H1 (cell line): ENCODE measurements around the gene WIPF3. TPM values are rescaled to one million over a fixed set of nuclear protein-coding genes. Genes with fewer than 3 reads are reported as not detected.

Source experiments
- CTCF ChIA-PET: fragments of 300-600 bp; sonication (Branson Sonifier 250); formaldehyde crosslinking; loops from one replicate; lab custom pipeline; 2021; ENCODE audit not compliant: partially characterized antibody; lab: Charles Lee
- POLR2A ChIA-PET: fragments of 300-600 bp; sonication (Branson Sonifier 250); formaldehyde crosslinking; loops from one replicate; lab custom pipeline; 2021; ENCODE audit warnings: inconsistent platforms; ENCODE audit not compliant: partially characterized antibody; lab: Charles Lee
- DNase-seq, 2 experiments: peaks; one replicate each; pipeline versions ENCODE4 v3.0.0 to v3.0.0-alpha.2; 2010 to 2022; ENCODE audit warnings: low spot score in 2 of 2, low read depth in 1 of 2, mixed read lengths in 1 of 2
- FAIRE-seq: peaks from 2 replicates; lab custom pipeline; 2011; peaks lifted over from hg19 to GRCh38; lab: Jason Lieb, UNC
- H2AFZ ChIP-seq: 2 replicates; pipeline ENCODE4 v1.8.1; 2012; ENCODE audit warnings: low read length, inconsistent platforms
- H2AK5ac ChIP-seq: 2 replicates; pipeline ENCODE4 v1.6.1; 2013; ENCODE audit warnings: low read depth, low read length
- H2BK120ac ChIP-seq: replicated peaks from 2 replicates; pipeline ENCODE3; 2013; ENCODE audit warnings: low read depth, low read length, inconsistent platforms
- H2BK12ac ChIP-seq: 2 replicates; pipeline ENCODE4 v1.6.1; 2013; ENCODE audit warnings: low read depth, low read length
- H2BK15ac ChIP-seq: 2 replicates; pipeline ENCODE4 v1.6.1; 2013; ENCODE audit warnings: low read length
- H2BK20ac ChIP-seq: 2 replicates; pipeline ENCODE4 v1.6.1; 2013; ENCODE audit warnings: low read length
- H2BK5ac ChIP-seq: 2 replicates; pipeline ENCODE4 v1.6.1; 2013; ENCODE audit warnings: low read depth, low read length
- H3K14ac ChIP-seq: 2 replicates; pipeline ENCODE4 v1.6.1; 2013; ENCODE audit warnings: inconsistent platforms; ENCODE audit not compliant: insufficient read length
- H3K18ac ChIP-seq: 2 replicates; pipeline ENCODE4 v1.6.1; 2013; ENCODE audit warnings: low read length; ENCODE audit errors: extremely low read depth
- H3K23ac ChIP-seq: 2 replicates; pipeline ENCODE4 v1.6.1; 2013; ENCODE audit warnings: inconsistent platforms; ENCODE audit not compliant: insufficient read length
- H3K23me2 ChIP-seq: 2 replicates; pipeline ENCODE4 v1.6.1; 2013; ENCODE audit warnings: low read depth, low read length
- H3K27ac ChIP-seq: 2 replicates; pipeline ENCODE4 v1.6.1; 2011; ENCODE audit warnings: low read depth, low read length, inconsistent platforms
- H3K27me3 ChIP-seq, 4 experiments: replicated peaks in 1 of 4; 1 replicate in 1 of 4; 2 replicates in 3 of 4; pipeline versions ENCODE4 v1.6.1 to v1.8.1; 2011 to 2013; ENCODE audit warnings: low read length in 3 of 4, mild to moderate bottlenecking in 3 of 4, inconsistent platforms in 2 of 4, mixed read lengths in 2 of 4, moderate library complexity in 1 of 4; ENCODE audit not compliant: control insufficient read depth in 3 of 4, insufficient read depth in 3 of 4; ENCODE audit errors: extremely low read depth in 1 of 4
- H3K36me3 ChIP-seq, 4 experiments: 2 replicates each; pipeline versions ENCODE4 v1.6.1 to v1.8.1; 2011 to 2013; ENCODE audit warnings: mild to moderate bottlenecking in 4 of 4, low read length in 3 of 4, moderate library complexity in 2 of 4, control low read depth in 1 of 4, inconsistent platforms in 1 of 4; ENCODE audit not compliant: insufficient read depth in 4 of 4, control insufficient read depth in 2 of 4
- H3K4ac ChIP-seq: replicated peaks from 2 replicates; pipeline ENCODE3; 2013; ENCODE audit warnings: low read length, low read depth, mixed read lengths, inconsistent platforms; ENCODE audit not compliant: insufficient read length
- H3K4me1 ChIP-seq, 4 experiments: replicated peaks in 1 of 4; 1 replicate in 1 of 4; 2 replicates in 3 of 4; pipeline versions ENCODE4 v1.6.1 to v1.8.1; 2011 to 2013; ENCODE audit warnings: low read length in 3 of 4, inconsistent platforms in 2 of 4, mixed read lengths in 1 of 4; ENCODE audit not compliant: insufficient read depth in 4 of 4, control insufficient read depth in 3 of 4
- H3K4me2 ChIP-seq, 2 experiments: 2 replicates each; pipeline versions ENCODE4 v1.6.1 to v1.8.1; 2011 to 2013; ENCODE audit warnings: low read depth in 2 of 2, low read length in 2 of 2, control low read depth in 1 of 2, inconsistent platforms in 1 of 2, mild to moderate bottlenecking in 1 of 2; ENCODE audit not compliant: insufficient read depth in 1 of 2
- H3K4me3 ChIP-seq, 4 experiments: fragments of 200-600, 300-600 bp in 1 of 4; sonication (generic), shearing (Covaris generic), sonication (Bioruptor Twin) in 1 of 4; 2 replicates each; pipeline versions ENCODE4 v1.5.1 to v1.8.1; 2011 to 2016; ENCODE audit warnings: low read length in 4 of 4, low read depth in 3 of 4, control low read depth in 2 of 4, inconsistent platforms in 2 of 4, mild to moderate bottlenecking in 2 of 4, mixed read lengths in 1 of 4, moderate library complexity in 1 of 4; ENCODE audit not compliant: insufficient read depth in 2 of 4; ENCODE audit errors: extremely low read depth in 1 of 4
- H3K56ac ChIP-seq: replicated peaks from 2 replicates; pipeline ENCODE3; 2013; ENCODE audit warnings: low read depth, mild to moderate bottlenecking, mixed read lengths, low read length, inconsistent platforms; ENCODE audit not compliant: insufficient read length
- H3K79me1 ChIP-seq: 2 replicates; pipeline ENCODE4 v1.6.1; 2013; ENCODE audit warnings: low read depth, low read length, control low read depth
- H3K79me2 ChIP-seq, 2 experiments: 2 replicates each; pipeline versions ENCODE4 v1.6.1 to v1.8.1; 2012 to 2013; ENCODE audit warnings: low read length in 2 of 2, mild to moderate bottlenecking in 2 of 2, inconsistent platforms in 1 of 2; ENCODE audit not compliant: insufficient read depth in 2 of 2, control insufficient read depth in 1 of 2
- H3K9ac ChIP-seq, 4 experiments: replicated peaks in 1 of 4; 1 replicate in 1 of 4; 2 replicates in 3 of 4; pipeline versions ENCODE4 v1.6.1 to v1.8.1; 2011 to 2013; ENCODE audit warnings: low read depth in 3 of 4, low read length in 3 of 4, control low read depth in 2 of 4, mild to moderate bottlenecking in 2 of 4, moderate library complexity in 2 of 4, inconsistent platforms in 1 of 4; ENCODE audit errors: extremely low read depth in 1 of 4
- H3K9me3 ChIP-seq, 2 experiments: 2 replicates each; pipeline versions ENCODE4 v1.6.1 to v1.8.1; 2012 to 2013; ENCODE audit warnings: mild to moderate bottlenecking in 2 of 2, moderate library complexity in 2 of 2, control low read depth in 1 of 2, inconsistent platforms in 1 of 2, low read depth in 1 of 2, low read length in 1 of 2, mixed read lengths in 1 of 2; ENCODE audit not compliant: insufficient read depth in 2 of 2
- H4K20me1 ChIP-seq, 2 experiments: replicated peaks in 1 of 2; 2 replicates each; pipeline versions ENCODE3 to v1.8.1; 2011 to 2013; ENCODE audit warnings: inconsistent platforms in 2 of 2, low read length in 2 of 2, mild to moderate bottlenecking in 1 of 2; ENCODE audit not compliant: insufficient read depth in 2 of 2, control insufficient read depth in 1 of 2
- H4K5ac ChIP-seq: 2 replicates; pipeline ENCODE4 v1.6.1; 2013; ENCODE audit warnings: low read length, low read depth, mixed read lengths, inconsistent platforms; ENCODE audit not compliant: insufficient read length
- H4K8ac ChIP-seq: 2 replicates; pipeline ENCODE4 v1.8.0; 2013; ENCODE audit warnings: mild to moderate bottlenecking, moderate library complexity, low read length, inconsistent platforms; ENCODE audit not compliant: insufficient read depth; ENCODE audit errors: extremely low read depth
- H4K91ac ChIP-seq: replicated peaks from 2 replicates; pipeline ENCODE3; 2013; ENCODE audit warnings: low read length, mixed read lengths, inconsistent platforms; ENCODE audit not compliant: insufficient read length
- ASH2L ChIP-seq: fragments of 200-600, 300-600 bp; sonication (generic); IDR thresholded peaks from one replicate; pipeline ENCODE4 v1.7.1; 2017; ENCODE audit warnings: low read length
- BACH1 ChIP-seq: IDR thresholded peaks from 2 replicates; pipeline ENCODE4 v1.6.1; 2012; ENCODE audit warnings: low read length, improper control_type of control experiment
- BCL11A ChIP-seq, 2 experiments: IDR thresholded peaks; one replicate each; pipeline ENCODE4 v1.6.1; 2011; ENCODE audit warnings: low read depth in 2 of 2, low read length in 2 of 2, mild to moderate bottlenecking in 2 of 2
- CBX8 ChIP-seq: fragments of 300-800, 300-1000 bp; sonication (generic); IDR thresholded peaks from 2 replicates; pipeline ENCODE4 v1.7.1; 2016; ENCODE audit warnings: low read depth, low read length, borderline replicate concordance
- CEBPB ChIP-seq: IDR thresholded peaks from 2 replicates; pipeline ENCODE4 v1.6.1; 2012; ENCODE audit warnings: low read depth, low read length
- KDM5A ChIP-seq: fragments of 200-600 bp; IDR thresholded peaks from 2 replicates; pipeline ENCODE4 v1.7.1; 2012; ENCODE audit warnings: mild to moderate bottlenecking, low read length, inconsistent platforms, mixed read lengths
- PHF8 ChIP-seq: fragments of 200-600 bp; sonication (generic); conservative IDR thresholded peaks from 2 replicates; pipeline ENCODE4 v1.7.1; 2012; ENCODE audit warnings: low read depth, mild to moderate bottlenecking, inconsistent platforms, low read length, moderate library complexity
- SP1 ChIP-seq: IDR thresholded peaks from 2 replicates; pipeline ENCODE4 v1.6.1; 2011; ENCODE audit warnings: low read depth, low read length
- SP2 ChIP-seq: IDR thresholded peaks from 2 replicates; pipeline ENCODE4 v1.6.1; 2012; ENCODE audit warnings: mild to moderate bottlenecking, low read length, inconsistent platforms
- TBP ChIP-seq: IDR thresholded peaks from 2 replicates; pipeline ENCODE4 v1.6.1; 2011; ENCODE audit warnings: low read depth, low read length, improper control_type of control experiment
- YY1 ChIP-seq: IDR thresholded peaks from 2 replicates; pipeline ENCODE4 v1.6.1; 2011; ENCODE audit warnings: low read depth, mild to moderate bottlenecking, low read length
- WGBS, 2 experiments: shearing (Covaris generic) in 1 of 2; methylation state at CpG; one replicate each; pipeline versions ENCODE4 v1.1.6 to v1.1.7; 2013 to 2015; ENCODE audit warnings: low lambda C conversion rate in 2 of 2, mixed read lengths in 2 of 2, inconsistent platforms in 1 of 2, low coverage in 1 of 2, missing lambda C conversion rate in 1 of 2; ENCODE audit not compliant: insufficient replicate concordance in 2 of 2, insufficient coverage in 1 of 2, insufficient read length in 1 of 2; ENCODE audit errors: extremely low coverage in 1 of 2, missing lambda C conversion rate in 1 of 2; 5-methylcytosine and 5-hydroxymethylcytosine counted together
- polyA plus RNA-seq, 7 experiments: library from polyadenylated mRNA; depleted of rRNA in 3 of 7; stranded (reverse) in 5 of 7; unstranded in 2 of 7; fragments of >200 nt in 5 of 7; fragments of 200-250 nt in 2 of 7; gene quantifications; 1 replicate in 5 of 7; 2 replicates in 1 of 7; 4 replicates in 1 of 7; pipeline versions ENCODE4 v1.2.1 to v1.2.3, GENCODE V29; 2011 to 2013; ENCODE audit warnings: missing spikeins in 2 of 7, mixed read lengths in 2 of 7
- total RNA-seq: library from RNA; stranded (reverse); fragmentation: NEBNext Ultra II Directional; extraction: Animal tissue kit (Norgen Biotek cat#: 25700); gene quantifications from 2 replicates; pipeline ENCODE4 v1.2.1, GENCODE V29; 2021
- TF ChIP-seq, protein P1 (sequence below): IDR thresholded peaks from 2 replicates; pipeline ENCODE4 v1.6.1; 2011; ENCODE audit warnings: low read depth, mild to moderate bottlenecking, low read length; ENCODE audit not compliant: insufficient read depth

Gene WIPF3
- total and polyA plus RNA-seq, 2 of the 8 experiments (the other 6 are each of a cell fraction or from before 2014, with no cell fraction given) = 5.0 to 12.1 TPM

GRCh38 chr7:29894256-29894655, 87.9 kb downstream of the WIPF3 start:
- H3K9me3 ChIP-seq = peaks cover 0 to 2% of the 10 kb centered on the region in 2 experiments; a peak in 1 of 4 replicates
- no peak overlapping the region for H3K9ac ChIP-seq
- H3K27ac ChIP-seq = no peak overlapping the region
- no peak overlapping the region for H3K56ac ChIP-seq
- H2AK5ac ChIP-seq = no peak overlapping the region
- H3K4me2 ChIP-seq = no peak overlapping the region
- DNase-seq = no peak
- H4K20me1 ChIP-seq = peaks cover 1 to 3% of the 10 kb centered on the region in 2 experiments
- H2BK12ac ChIP-seq = no peak overlapping the region
- ChIA-PET POLR2A (no interaction called here), CTCF (interaction anchor here (0.6 kb wide), 1 partner anchor 140 kb away, joined by 3 read pairs; no protein-coding TSS in a partner anchor)
- peaks cover 3% of the 10 kb centered on the region; the same call in 1 of the 2 replicates for H3K23me2 ChIP-seq
- H2BK20ac ChIP-seq = no peak overlapping the region
- no peak overlapping the region for H2BK15ac ChIP-seq
- H3K79me1 ChIP-seq = no peaks in the 10 kb centered on the region
- H2BK120ac ChIP-seq = no peak overlapping the region
- FAIRE-seq = no peak
- H3K27me3 ChIP-seq = no peaks in the 10 kb centered on the region
- no peak overlapping the region for H3K4me3 ChIP-seq
- no peak overlapping the region for H2AFZ ChIP-seq
- no peaks in the 10 kb centered on the region; a peak in 1 of 7 replicates for H3K4me1 ChIP-seq
- no peak for TF ChIP-seq SP2
- no peak for TF ChIP-seq KDM5A
- TF ChIP-seq CBX8 = no peak
- TF ChIP-seq CEBPB = no peak
- no peak for TF ChIP-seq TBP
- no peak for TF ChIP-seq BACH1
- TF ChIP-seq SP1 = no peak
- TF ChIP-seq BCL11A (IDR thresholded peaks at IDR 0.05; ENCODE audit: low read depth in 2 of 2, low read length in 2 of 2) = no peak
- TF ChIP-seq, protein P1, sequence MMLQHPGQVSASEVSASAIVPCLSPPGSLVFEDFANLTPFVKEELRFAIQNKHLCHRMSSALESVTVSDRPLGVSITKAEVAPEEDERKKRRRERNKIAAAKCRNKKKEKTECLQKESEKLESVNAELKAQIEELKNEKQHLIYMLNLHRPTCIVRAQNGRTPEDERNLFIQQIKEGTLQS = no peak
- no peak for TF ChIP-seq PHF8
- no peak for TF ChIP-seq YY1
- no peak for TF ChIP-seq ASH2L
- H4K8ac ChIP-seq = no peak overlapping the region
- whole genome bisulfite sequencing, 2 experiments = 97% methylated on average over 2 of the region's 2 CpGs; no CpG with 5 or more reads in 1 of the 2 experiments
- peaks cover 5 to 17% (median 11%) of the 10 kb centered on the region in 4 experiments for H3K36me3 ChIP-seq
- no peak overlapping the region for H4K5ac ChIP-seq
- H2BK5ac ChIP-seq = no peak overlapping the region
- H3K23ac ChIP-seq = no peak overlapping the region
- H3K79me2 ChIP-seq = no peaks in the 10 kb centered on the region
- no peak overlapping the region for H3K14ac ChIP-seq
- H3K18ac ChIP-seq = no peak overlapping the region
- no peak overlapping the region for H3K4ac ChIP-seq
- no peak overlapping the region for H4K91ac ChIP-seq
